NCI-H510A (cell line): ENCODE results near the gene TEAD2.
A peak's percentile ranks its signal among the peaks of the same experiment; 100 is the strongest.

Source experiments
- DNase-seq: peaks from one replicate; lab custom pipeline; 2025; lab: John Stamatoyannopoulos, UW

TEAD2 gene

DNA sequence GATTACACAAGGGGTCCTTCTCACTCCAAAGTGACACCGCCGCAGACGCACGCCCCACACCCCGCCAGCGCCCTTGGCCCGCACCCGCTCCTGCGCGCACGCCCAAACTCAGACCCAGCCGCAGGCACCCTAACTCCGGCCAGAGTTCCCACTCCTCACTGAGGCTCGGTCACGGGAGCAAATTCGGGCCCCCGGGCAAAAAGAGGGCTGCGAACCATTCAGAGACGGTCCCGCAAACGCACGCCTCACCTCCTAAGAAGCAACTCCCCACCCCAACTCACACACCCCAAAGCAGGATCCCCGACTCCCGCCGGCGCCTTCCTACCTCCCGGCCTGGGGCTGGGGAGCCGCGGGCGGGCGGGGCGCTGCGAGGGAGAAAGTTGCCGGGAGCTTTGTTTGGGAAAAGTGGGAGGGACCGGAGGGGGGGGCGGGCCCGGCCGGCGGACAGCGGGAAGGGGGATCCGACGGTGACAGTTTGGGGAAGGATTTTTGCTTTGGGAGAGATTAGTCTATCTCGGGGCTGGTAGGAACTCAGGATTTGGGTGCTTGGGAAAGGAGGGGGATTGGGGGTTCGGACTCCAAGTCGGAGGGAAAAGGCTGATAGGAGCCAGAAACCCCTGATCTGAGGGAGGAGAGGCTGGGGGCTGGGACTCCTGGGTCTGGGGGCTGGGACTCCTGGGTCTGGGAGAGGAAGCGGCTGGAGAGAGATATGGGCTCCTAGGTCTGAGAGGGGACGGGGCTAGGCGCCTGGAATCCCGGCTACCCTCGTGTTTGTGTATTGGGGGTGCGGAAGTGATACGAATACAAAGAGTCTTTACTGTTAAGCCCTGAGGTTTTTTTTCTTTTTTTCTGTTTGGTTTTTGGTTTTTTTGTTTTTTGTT is at the start of gene TEAD2:
TSS of gene TEAD2 (minus strand) at position 369 of the 881 bp plus-strand sequence. CDS start 2,341 bp downstream, outside the sequence.
- no peak for DNase-seq

DNA sequence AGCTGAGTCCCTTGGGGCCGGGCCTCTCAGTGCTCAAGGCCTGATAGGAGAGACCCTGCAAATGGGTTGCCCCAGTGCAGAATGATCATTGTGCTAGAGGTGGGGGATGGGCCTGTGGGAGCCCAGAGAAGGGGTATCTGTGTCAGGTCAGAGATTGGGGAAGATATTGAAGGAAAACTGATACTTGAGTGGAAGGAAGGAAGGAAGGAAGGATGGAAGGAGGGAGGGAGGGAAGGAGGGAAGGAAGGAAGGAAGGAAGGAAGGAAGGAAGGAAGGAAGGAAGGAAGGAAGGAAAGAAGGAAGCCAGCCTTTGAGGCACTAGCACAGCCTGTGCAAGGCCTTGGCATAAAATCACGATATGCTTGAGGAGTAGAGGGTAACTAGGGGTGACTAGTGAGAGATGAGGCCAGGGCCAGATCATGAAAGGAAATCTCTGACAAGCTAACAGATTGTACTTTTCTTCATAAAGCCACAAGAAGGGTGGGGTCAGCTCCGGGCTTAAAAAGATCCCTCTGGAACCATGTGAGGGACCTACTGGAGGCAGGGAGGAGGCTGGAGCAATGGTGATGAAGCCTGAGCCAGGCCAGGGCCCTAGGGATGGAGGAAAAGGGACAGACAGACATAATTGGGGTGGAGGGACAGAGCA is 49.6 kb upstream of the TEAD2 start:
- DNase-seq: no peak

DNA sequence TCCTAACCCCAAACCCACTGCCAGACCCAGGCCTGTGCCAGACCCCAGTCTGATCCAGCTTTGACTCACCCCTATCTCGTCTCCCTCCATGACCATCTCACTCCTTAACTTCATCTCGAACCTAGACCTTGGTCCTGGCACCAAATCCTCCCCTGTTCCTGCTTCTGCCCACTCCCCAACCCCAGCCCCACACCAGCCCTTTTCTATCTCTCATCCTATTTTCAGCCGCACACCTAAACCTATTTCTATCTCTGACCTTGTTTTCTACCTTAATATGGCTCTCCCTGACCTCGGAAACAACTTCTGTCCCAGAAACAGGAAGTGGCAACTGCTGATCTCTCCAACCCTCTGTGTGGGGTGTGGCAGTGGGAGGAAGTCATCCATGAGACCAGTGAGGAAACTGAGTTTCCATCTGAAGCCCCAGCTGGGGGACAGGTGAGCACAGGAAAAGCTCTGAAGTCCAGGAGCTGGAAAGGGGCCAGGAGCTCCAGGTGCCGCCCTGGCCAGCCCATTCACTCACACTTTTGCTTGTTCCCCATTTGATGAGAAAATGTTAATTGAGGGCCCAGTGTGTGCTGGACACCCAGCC is 47.3 kb upstream of the TEAD2 start:
- DNase-seq: no peak

DNA sequence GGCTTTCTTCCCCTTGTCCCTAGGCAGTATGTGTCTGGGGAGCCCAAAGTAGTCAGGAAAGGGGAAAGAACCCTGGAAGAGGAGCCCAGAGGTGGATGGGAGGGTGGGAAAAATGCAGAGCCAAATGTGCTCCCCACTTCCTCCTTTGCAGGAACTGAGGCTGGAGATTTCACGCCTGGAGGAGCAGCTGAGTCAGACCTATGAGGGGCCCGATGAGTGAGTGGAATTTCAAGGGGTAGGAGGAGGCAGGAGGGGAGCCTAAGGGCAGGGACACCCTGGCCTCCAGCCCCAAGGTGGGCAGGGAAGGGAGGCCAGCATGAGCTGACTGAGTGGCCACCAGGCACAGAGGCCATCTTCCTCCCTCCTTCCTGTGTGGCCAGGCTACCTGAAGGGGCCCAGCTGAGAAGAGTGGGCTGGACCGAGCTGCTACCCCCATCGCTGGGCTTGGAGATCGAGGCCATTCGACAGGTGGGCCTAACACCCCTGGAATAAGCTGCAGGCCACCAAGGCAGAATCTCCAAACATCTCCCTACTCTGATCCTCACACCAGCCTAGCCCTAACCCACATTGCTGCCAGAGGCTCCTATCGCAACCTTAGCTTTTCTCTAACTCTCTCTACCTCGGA is 46.7 kb upstream of the TEAD2 start:
- DNase-seq: no peak

DNA sequence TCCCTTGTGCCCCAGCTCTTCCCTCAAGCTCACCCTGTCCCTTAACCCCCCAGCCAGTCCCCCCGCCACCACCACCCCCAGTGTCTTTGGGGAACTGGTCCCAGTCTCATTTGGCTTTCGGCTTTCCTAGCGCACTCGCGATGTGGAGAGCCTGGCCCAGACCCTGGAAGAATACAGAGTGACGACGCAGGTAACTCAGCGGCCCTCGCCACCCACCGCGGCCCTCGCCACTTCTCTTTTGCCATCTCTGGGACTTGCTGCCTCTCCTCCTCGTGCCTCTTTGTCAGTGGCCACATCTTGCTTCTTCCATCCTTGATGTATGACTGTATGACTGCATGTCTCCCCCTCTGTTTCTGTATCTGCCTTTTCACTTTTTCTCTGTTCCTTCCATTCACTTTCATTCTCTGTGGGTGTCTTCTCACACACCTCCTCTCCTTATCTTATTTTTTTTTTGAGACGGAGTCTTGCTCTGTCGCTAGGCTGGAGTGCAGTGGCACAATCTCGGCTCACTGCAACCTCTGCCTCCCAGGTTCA is 45.3 kb upstream of the TEAD2 start:
- no peak for DNase-seq

DNA sequence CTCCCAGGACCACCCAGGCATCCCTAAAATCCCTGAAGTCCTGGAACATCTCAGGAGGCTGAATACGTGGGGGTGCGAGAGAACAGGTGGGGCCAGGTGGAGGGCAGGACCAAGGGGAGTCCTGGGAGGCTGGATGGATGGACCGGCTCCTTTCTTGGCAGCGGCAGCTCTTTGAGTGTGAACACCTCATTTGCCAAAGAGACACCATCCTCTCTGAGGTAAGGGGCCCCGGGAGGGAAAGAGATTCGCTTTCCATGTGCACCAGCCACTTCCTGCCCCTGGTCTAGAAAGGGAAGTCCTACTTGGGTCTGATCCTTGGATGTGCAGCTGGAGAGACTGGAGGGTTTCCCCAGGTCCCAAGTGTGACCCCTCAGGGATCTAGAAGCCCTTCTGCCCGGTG is 44.9 kb upstream of the TEAD2 start:
- DNase-seq: no peak

DNA sequence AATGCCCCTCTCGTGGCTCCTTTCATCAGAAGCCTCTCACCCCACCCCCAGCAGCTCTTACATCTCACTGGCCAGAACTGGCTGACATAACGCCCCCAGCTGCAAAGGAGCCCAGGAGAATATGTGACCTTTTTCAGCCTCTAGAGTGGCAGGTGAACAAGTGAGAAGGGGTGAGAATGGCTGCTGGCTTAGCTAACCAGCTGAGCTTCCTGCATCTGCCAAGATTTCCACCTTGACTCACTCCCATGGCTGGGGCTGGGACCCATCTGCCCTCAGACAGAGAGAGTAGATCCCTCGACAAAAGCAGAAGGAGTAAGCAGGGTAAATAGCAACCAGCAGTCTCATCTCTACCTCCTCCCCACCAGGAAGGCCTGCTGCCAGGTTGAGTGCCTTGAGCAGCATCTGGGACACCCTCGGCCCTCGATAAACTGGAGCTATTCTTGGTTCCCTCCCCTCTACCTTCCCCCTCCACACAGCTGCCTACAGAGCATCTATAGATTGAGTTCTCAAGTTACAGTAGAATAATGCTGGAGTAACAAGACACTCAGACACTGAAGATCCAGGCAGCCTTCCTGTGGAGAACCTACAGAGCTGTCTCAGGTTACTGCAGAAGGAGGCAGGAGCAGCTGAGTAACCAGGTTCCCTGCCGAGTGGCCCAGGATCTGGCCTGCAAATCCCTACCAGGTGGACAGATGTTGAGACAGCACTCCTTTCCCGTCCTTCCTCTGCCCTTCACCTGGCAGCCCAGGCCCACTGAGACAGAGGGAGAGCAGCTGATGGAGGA is 41.4 kb upstream of the TEAD2 start:
- DNase-seq: peak; percentile 96

DNA sequence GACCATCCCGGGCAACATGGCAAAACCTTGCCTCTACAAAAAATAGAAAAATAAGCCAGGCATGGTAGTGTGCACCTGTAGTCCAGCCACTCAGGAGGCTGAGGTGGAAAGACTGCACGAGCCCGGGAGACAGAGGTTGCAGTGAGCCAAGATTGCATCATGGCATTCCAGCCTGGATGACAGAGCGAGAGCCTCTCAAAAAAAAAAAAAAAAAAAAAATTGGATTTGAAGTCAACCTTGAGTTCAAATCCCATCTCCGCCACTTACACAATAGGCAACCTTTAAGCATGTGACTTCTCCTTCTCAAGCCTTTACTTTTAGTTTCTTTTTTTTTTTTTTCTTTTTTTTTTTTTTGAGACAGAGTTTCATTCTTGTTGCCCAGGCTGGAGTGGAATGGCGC is 37.8 kb upstream of the TEAD2 start:
- no peak for DNase-seq

DNA sequence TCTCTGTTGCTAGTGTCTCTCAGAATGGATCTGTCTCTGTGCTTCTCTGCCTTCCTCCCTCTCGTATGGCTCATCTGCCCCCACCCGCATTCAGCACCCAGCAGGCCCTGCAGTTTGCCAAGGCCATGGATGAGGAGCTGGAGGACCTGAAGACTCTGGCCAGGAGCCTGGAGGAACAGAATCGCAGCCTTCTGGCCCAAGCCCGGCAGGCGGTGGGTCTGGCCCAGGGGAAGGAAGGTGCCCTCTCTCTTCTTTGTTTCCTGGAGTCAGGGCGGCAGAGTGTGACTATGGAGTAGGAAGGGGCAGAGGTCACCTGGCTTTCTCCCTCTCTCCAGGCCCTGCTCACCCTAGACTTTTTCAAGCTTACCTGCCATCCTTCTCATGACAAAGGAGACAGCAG is 36.7 kb upstream of the TEAD2 start:
- DNase-seq: no peak

DNA sequence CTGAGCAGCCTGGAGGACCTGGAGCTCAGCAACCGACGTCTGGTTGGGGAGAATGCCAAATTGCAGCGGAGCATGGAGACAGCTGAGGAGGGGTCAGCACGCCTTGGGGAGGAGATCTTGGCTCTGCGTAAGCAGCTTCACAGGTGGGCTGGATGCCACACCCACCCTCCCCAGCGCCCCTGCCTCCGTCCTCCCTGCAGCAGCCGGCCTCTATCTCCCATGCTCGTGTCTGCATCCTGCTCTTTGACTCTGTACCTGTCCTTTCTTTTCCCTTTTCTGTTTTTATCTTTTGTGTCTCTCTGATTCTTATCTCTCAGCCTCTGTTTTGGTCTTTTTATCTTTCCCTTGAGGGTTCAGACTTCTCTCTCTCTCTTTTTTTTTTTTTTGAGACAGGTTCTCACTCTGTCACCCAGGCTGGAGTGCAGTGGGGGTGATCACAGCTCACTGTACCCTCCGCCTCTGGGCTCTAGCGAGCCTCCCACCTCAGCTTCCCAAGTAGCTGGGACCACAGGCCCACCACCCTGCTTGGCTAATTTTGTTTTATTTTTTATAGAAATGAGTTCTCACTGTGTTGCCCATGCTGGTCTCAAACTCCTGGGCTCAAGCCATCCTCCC is 35.9 kb upstream of the TEAD2 start:
- no peak for DNase-seq

DNA sequence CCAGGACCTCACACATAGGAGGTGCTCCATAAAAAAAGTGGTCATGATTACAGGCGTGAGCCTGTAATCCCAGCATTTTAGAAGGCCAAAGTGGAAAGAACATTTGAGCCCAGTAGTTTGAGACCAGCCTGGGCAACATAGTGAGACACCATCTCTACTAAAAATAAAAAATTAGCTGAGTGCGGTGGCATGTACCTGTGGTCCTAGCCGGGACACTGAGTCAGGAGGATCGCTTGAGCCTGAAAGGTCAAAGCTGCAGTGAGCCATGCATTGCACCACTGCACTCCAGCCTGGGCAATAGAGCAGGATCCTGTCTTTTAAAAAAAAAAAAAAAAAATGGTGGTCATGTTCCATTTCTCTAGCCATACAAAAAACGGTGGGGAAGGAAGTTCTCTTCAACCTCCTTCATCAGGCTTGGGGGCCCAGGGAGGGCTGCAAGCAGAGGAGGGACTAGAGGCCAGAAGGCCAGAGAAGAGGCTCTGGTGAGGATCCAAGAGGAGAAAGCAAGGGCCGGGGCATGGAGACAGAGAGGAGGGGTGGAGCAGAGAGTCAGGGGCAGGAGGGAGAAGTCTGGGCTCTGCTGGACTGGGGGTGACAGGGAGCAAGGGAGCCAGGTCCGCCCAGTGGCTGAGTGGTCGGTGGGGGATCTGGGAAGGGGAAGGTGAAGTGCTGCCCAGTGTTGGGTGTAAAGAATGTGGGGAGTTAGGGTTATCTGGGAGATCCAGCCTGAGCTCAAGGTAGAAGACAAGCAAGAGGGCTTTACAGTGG is 34.7 kb upstream of the TEAD2 start:
- no peak for DNase-seq

DNA sequence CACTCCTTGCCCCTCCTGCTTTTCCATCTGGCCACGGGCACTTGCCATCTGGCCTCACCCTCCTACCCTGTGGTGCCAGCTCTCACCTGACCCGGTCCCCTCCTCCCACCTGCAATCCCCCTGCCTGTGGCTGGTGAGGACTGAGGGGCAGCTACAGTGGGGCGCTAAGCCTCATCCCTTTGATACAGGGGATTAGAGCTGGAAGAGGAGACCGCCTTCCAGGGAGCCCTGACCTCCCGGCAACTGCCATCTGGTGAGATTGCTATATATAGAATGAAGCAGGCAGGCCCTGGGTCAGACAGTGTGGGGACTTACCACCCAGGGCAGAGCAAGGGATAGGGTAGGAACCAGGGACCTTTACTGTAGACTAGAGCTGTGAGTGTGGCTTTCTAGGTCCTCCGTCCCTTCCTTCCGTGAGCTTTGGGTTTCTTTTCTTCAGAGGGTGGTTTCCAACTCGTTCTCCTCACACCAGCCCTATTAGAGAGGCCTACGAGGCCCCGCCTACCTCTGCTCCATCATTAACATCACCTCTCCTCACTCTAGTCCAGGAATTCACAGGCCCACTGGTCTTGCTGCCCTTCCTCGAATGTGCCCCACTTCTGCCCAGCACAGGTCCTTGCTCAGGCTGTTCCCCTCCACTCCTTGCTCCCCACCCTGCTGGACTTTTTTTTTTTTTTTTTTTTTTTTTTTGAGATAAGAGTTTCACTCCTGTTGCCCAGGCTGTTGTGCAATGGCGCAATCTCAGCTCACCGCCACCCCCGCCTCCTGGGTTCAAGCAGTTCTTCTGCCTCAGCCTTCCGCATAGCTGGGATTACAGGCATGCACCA is 33.6 kb upstream of the TEAD2 start:
- no peak for DNase-seq

DNA sequence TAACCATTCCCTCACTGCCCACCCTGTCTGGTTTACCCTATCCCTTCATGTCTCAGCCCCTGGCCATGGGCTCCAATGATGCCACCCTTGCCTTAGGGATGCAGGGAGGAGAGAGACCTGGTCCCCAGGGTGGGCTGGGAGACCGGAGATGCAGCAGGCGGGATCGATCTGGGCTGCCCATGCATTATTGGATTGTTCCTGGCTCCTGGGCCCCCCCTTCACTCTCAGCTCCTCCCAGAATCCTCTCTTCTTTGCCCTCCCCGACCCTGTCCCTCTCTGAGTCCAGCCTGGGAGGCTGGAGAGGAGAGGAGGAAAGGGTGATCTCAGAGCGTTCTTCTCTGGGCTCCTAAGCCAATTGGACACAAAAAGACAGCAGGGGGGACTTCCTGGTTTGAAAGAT is 31.7 kb upstream of the TEAD2 start:
- no peak for DNase-seq

DNA sequence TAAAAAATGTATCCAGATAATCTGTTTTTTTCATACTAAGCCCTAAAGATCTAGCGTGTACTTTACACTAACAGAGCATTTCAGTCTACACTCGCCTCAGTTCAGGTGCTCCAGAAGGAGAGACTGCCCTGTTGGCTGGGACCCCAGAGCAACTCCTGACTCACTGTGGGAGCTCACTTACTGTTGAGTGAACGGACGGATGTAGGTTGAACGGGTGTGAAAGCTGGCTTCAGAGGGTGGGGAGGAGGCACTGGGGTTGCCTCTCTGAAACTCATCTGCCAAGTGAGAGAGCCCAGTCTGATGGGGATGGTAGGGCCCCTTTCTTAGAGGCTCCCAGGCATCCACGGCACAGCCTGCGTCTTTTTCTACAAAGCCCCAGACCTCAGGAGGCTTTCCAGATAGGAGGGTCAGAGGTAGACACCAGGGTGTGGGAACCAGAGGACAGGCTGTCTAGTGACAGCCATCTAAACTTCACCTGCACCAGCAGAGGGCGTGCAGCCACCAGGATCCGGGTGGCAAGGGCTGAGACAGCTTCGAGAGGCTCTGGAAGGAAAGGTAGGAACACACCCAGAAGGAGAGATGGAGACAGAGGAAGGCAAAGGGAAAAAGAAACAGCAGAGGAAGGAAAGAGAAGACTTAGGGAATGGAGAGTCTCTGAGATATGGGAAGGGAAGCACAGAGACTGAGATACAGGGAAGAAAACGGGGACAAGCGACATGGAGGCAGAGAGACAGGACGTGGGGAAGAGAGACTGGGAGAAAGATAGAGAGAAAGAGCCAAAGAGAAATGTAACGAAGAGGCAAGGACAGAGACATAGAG is 29.6 kb upstream of the TEAD2 start:
- DNase-seq: peak; percentile 73

DNA sequence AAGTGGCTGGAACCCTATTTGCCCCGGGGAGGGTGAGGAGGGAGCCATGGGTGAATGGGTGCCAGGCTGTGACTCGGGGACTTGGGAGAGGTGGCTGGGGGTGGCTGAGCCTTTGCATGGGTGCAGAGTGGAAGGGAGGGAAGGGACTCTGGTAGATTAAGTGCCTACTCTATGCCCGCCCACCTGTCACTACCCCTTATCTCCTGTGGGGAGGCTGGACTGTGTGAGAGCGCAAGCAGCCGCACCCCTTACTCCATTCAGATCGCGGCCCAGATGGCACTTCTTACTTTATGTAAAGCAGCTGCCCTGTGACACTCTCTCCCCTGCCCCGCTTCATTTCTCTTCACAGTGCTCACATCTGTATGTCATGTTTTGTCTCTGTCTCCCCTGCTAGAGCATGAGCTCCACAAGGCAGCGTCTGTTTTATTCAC is 28.7 kb upstream of the TEAD2 start:
- DNase-seq: no peak

DNA sequence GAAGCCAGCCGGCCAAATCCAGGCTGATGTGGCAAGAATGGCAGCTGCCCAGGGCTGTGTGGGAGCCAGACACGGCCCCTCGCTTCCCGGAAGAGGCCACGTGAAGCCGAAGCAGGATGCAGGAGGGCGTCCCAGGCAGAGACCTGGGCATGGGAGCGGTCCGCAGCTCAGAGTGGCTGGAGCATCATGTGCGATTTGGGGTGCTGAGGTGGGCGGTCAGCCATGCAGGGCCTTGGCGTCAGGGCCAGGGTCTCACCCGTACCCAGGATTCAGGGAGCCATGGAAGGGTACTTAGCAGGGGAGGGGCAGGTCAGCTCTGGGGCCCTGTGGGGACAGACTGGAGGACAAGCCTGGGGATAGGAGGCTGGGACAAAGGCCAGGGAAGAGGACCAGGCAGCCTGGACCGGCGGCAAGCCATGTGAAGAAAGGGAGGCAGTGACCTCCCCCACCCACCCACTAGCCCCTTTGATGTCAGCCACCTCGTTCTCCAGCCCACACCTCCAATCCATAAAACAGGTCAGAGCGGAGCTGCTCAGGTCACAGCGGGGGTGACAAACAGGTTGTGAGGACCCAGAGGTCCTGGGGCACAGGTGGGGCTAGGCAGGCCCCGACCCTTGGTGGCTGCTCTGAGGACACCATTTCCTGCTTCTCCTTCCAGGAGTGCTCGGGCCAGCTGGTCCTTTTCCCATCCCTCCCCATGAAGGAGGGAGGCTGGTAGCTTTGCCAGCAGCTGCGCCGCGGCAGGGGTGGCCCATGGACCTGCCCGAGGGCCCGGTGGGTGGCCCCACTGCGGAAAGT is 28.1 kb upstream of the TEAD2 start:
- DNase-seq: no peak

DNA sequence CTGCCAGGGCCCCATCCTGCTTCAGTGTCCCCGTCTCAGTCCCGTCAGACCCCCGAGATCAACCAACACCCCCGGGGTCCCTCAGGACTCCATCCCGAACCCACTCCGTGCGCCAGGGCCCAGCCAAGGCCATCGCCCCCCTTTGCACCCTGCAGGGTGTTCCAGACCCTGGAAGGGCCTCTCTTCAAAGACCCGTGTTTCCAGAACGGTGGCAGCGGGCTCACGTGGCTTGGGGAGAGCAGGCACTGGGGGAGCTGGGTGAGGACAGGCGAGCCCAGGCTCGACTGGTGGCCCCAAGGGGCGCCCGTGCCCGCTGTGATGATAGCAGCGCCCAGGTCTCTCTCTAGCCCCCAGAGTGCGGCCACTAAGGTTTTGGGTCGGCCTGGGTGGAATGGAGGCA is 27.2 kb upstream of the TEAD2 start:
- DNase-seq: no peak

DNA sequence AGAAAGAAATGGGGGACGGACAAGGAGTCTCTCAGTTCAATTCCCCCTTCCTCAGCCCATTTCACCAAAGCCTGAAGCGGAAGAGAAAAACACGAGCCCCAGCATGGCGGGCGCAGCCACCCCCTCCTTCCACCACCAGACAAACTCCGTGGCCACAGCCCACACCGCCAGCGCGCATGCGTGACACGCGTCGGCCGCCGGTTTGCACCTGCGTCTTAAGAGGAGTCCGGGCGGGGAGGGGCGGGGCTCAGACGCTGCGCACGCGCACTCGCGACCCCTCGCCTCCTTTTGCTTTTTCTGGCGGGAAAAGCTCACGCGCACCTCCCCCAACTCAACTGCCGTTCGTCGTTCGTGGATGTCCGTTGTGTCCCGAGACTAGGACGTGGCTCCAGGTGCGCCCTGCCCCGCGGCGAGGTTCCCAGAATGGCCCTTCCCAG is 25.7 kb upstream of the TEAD2 start, which contains the start of gene KASH5:
TSS of gene KASH5 (plus strand) at position 314 of the 437 bp plus-strand sequence. CDS start 2,635 bp downstream, outside the sequence.
- DNase-seq: peak; percentile 30
